ENCODE measurements around the gene NEURL1B.

DNA sequence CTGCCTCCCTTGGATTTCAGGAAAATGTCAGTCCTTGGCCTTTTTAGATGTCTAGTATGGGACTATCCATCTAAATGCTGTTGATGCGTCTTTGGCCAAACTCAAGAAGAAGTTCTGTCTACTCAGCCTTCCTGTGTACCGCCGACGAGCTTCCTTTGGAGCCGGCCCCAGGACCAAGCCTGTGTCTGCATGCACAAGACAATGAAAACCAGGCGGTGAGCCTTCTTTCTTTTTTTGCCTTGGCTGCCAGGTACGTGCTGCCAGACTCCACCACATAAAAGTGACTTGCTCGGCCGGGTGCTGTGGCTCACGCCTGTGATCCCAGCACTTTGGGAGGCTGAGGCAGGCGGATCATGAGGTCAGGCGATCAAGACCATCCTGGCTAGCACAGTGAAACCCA is 6.0 kb upstream of the NEURL1B start:
- TF ChIP-seq, protein P1, sequence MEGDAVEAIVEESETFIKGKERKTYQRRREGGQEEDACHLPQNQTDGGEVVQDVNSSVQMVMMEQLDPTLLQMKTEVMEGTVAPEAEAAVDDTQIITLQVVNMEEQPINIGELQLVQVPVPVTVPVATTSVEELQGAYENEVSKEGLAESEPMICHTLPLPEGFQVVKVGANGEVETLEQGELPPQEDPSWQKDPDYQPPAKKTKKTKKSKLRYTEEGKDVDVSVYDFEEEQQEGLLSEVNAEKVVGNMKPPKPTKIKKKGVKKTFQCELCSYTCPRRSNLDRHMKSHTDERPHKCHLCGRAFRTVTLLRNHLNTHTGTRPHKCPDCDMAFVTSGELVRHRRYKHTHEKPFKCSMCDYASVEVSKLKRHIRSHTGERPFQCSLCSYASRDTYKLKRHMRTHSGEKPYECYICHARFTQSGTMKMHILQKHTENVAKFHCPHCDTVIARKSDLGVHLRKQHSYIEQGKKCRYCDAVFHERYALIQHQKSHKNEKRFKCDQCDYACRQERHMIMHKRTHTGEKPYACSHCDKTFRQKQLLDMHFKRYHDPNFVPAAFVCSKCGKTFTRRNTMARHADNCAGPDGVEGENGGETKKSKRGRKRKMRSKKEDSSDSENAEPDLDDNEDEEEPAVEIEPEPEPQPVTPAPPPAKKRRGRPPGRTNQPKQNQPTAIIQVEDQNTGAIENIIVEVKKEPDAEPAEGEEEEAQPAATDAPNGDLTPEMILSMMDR (IDR thresholded peaks at IDR 0.05) = no peak
- TF ChIP-seq POLR2AphosphoS5 (IDR thresholded peaks at IDR 0.05; ENCODE audit: insufficient read depth in 1 of 2, low read depth in 1 of 2) (no peak), POLR2A (IDR thresholded peaks at IDR 0.05) (no peak)
